Activated naive CD4-positive, alpha-beta T cell treated with anti-CD3 and anti-CD28 coated beads for 36 hours (primary cell): Measurements from ENCODE around the gene KAT6B. TPM values are rescaled to one million over a fixed set of nuclear protein-coding genes. Genes with fewer than 3 reads are reported as not detected.
"Not testable (repeated sequence)": the region's sequence is repeated elsewhere in the genome, so short reads cannot be mapped to it uniquely, and the experiment has no call there.

Source experiments
- CTCF ChIA-PET: fragments of 350-600 bp; sonication (Branson Sonifier 250); formaldehyde crosslinking; loops from one replicate; lab custom pipeline; 2021; ENCODE audit warnings: antibody characterized with exemption; lab: Charles Lee
- DNase-seq: peaks from one replicate; pipeline ENCODE4 v3.0.0-alpha.2; 2020
- H3K27ac Mint-ChIP-seq: one replicate; pipeline ENCODE4 v1.8.0; 2021; ENCODE audit warnings: mild to moderate bottlenecking, mixed read lengths
- H3K27me3 Mint-ChIP-seq: one replicate; pipeline ENCODE4 v1.8.0; 2021; ENCODE audit warnings: low read depth, mixed read lengths
- H3K36me3 Mint-ChIP-seq: one replicate; pipeline ENCODE4 v1.8.0; 2021; ENCODE audit warnings: low read depth, mixed read lengths
- H3K4me1 Mint-ChIP-seq: one replicate; pipeline ENCODE4 v1.8.0; 2021; ENCODE audit warnings: low read depth, mixed read lengths
- H3K4me3 Mint-ChIP-seq: one replicate; pipeline ENCODE4 v1.8.0; 2021; ENCODE audit warnings: mild to moderate bottlenecking, moderate library complexity, mixed read lengths
- H3K9me3 Mint-ChIP-seq: one replicate; pipeline ENCODE4 v1.8.0; 2021; ENCODE audit warnings: mixed read lengths
- intact Hi-C: fragments of 100-400 bp; cut with micrococcal nuclease; formaldehyde crosslinking; loops from one replicate; pipeline ENCODE4 v1.15.1; 2023
- total RNA-seq, 2 experiments: library from RNA; stranded (reverse); gene quantifications; one replicate each; pipeline ENCODE4 v1.2.3, GENCODE V29; 2021

Gene KAT6B
- total RNA-seq, 2 experiments from 2014 or later: 17.3 to 17.9 TPM

- Mint-ChIP-seq H3K9me3 (no peaks in the 10 kb centered on the region), H3K36me3 (no peaks in the 10 kb centered on the region), H3K4me3 (no peak overlapping the region), H3K27me3 (peaks cover 5% of the 10 kb centered on the region), H3K27ac (peak overlapping the region; percentile 44), H3K4me1 (peaks cover 58% of the 10 kb centered on the region)
- intact Hi-C loops: loop anchor here (5.0 kb wide), 2 partner anchors 57 to 538 kb away; a partner anchor contains a TSS
- CTCF ChIA-PET: no interaction called here
- no peak for DNase-seq
These were observed 214.2 kb downstream of the KAT6B start for GRCh38 chr10:75040576-75040975.

GRCh38 chr10:75042292-75042974 lies 216.0 kb downstream of the KAT6B start:
- CTCF ChIA-PET: interaction anchor here (0.6 to 2.0 kb wide), 4 partner anchors 8 to 194 kb away, joined by 3 to 4 read pairs (median 4); no protein-coding TSS in a partner anchor
- Mint-ChIP-seq H3K36me3 (no peaks in the 10 kb centered on the region), H3K27ac (peak overlapping the region; percentile 87), H3K4me1 (peaks cover 45% of the 10 kb centered on the region), H3K27me3 (peaks cover 7% of the 10 kb centered on the region), H3K9me3 (no peaks in the 10 kb centered on the region), H3K4me3 (peak overlapping the region; percentile 20)
- intact Hi-C loops: loop anchor here (1.0 to 5.0 kb wide), 10 partner anchors 8 to 540 kb away; partner anchors contain the start of genes COMTD1, KAT6B and SAMD8
- peak; percentile 30 for DNase-seq

GRCh38 chr10:75043256-75044131 lies 217.1 kb downstream of the KAT6B start:
- Mint-ChIP-seq H3K9me3 (no peaks in the 10 kb centered on the region), H3K27me3 (peaks cover 7% of the 10 kb centered on the region), H3K36me3 (no peaks in the 10 kb centered on the region), H3K4me3 (peak overlapping the region; percentile 56), H3K27ac (peak overlapping the region; percentile 87), H3K4me1 (peaks cover 34% of the 10 kb centered on the region)
- intact Hi-C loops: loop anchor here (2.0 to 5.0 kb wide), 5 partner anchors 54 to 541 kb away; partner anchors contain the start of genes COMTD1 and SAMD8
- DNase-seq: peak; percentile 63
- CTCF ChIA-PET: interaction anchor here (0.6 to 2.0 kb wide), 2 partner anchors 9 to 17 kb away, joined by 3 to 4 read pairs; no protein-coding TSS in a partner anchor

GRCh38 chr10:75048669-75049098 lies 222.3 kb downstream of the KAT6B start:
- DNase-seq: no peak
- H3K4me1 Mint-ChIP-seq: peaks cover 19% of the 10 kb centered on the region
- no peaks in the 10 kb centered on the region for H3K9me3 Mint-ChIP-seq
- H3K27me3 Mint-ChIP-seq: peaks cover 7% of the 10 kb centered on the region
- CTCF ChIA-PET: no interaction called here
- no peaks in the 10 kb centered on the region for H3K36me3 Mint-ChIP-seq
- H3K4me3 Mint-ChIP-seq: no peak overlapping the region
- H3K27ac Mint-ChIP-seq: peak overlapping the region; percentile 64
- intact Hi-C loops: no loop called here

- intact Hi-C loops: no loop called here
- Mint-ChIP-seq H3K9me3 (no peaks in the 10 kb centered on the region), H3K36me3 (no peaks in the 10 kb centered on the region), H3K27me3 (peaks cover 4% of the 10 kb centered on the region), H3K4me1 (peaks cover 10% of the 10 kb centered on the region), H3K27ac (peak overlapping the region; percentile 64), H3K4me3 (no peak overlapping the region)
- DNase-seq: no peak
- CTCF ChIA-PET: interaction anchor here (0.6 kb wide), 1 partner anchor 153 kb away, joined by 3 read pairs; no protein-coding TSS in a partner anchor
These were observed 223.1 kb downstream of the KAT6B start for GRCh38 chr10:75049316-75050148.

GRCh38 chr10:75050149-75050919 lies 223.9 kb downstream of the KAT6B start:
- DNase-seq: no peak
- peaks cover 8% of the 10 kb centered on the region for H3K4me1 Mint-ChIP-seq
- peaks cover 2% of the 10 kb centered on the region for H3K27me3 Mint-ChIP-seq
- H3K4me3 Mint-ChIP-seq: no peak overlapping the region
- CTCF ChIA-PET: interaction anchor here (0.6 kb wide), 2 partner anchors 154 to 206 kb away, joined by 3 read pairs; no protein-coding TSS in a partner anchor
- intact Hi-C loops: no loop called here
- no peaks in the 10 kb centered on the region for H3K9me3 Mint-ChIP-seq
- no peak overlapping the region for H3K27ac Mint-ChIP-seq
- H3K36me3 Mint-ChIP-seq: no peaks in the 10 kb centered on the region

GRCh38 chr10:75051308-75051707 lies 224.9 kb downstream of the KAT6B start:
- Mint-ChIP-seq H3K27me3 (no peaks in the 10 kb centered on the region), H3K4me1 (peaks cover 8% of the 10 kb centered on the region), H3K9me3 (no peaks in the 10 kb centered on the region), H3K36me3 (no peaks in the 10 kb centered on the region), H3K27ac (no peak overlapping the region), H3K4me3 (no peak overlapping the region)
- no peak for DNase-seq
- CTCF ChIA-PET: interaction anchor here (0.6 to 0.8 kb wide), 2 partner anchors 33 to 205 kb away, joined by 3 read pairs; no protein-coding TSS in a partner anchor
- intact Hi-C loops: no loop called here

GRCh38 chr10:75055896-75056406 lies 229.6 kb downstream of the KAT6B start:
- intact Hi-C loops, DNase-seq: not testable (repeated sequence)

GRCh38 chr10:75057680-75058079 lies 231.3 kb downstream of the KAT6B start:
- intact Hi-C loops: no loop called here
- H3K27me3 Mint-ChIP-seq: no peaks in the 10 kb centered on the region
- no peaks in the 10 kb centered on the region for H3K36me3 Mint-ChIP-seq
- H3K9me3 Mint-ChIP-seq: no peaks in the 10 kb centered on the region
- H3K4me3 Mint-ChIP-seq: no peak overlapping the region
- no peak overlapping the region for H3K27ac Mint-ChIP-seq
- CTCF ChIA-PET: no interaction called here
- no peak for DNase-seq
- H3K4me1 Mint-ChIP-seq: no peaks in the 10 kb centered on the region

More at GRCh38 chr10:75055896-75056406, 229.6 kb downstream of the KAT6B start:
- H3K9me3 Mint-ChIP-seq, H3K4me1 Mint-ChIP-seq, H3K36me3 Mint-ChIP-seq, H3K27me3 Mint-ChIP-seq, H3K27ac Mint-ChIP-seq, H3K4me3 Mint-ChIP-seq, CTCF ChIA-PET: not testable (repeated sequence)

- Mint-ChIP-seq H3K36me3 (no peaks in the 10 kb centered on the region), H3K27ac (no peak overlapping the region), H3K4me3 (no peak overlapping the region), H3K4me1 (no peaks in the 10 kb centered on the region), H3K9me3 (no peaks in the 10 kb centered on the region), H3K27me3 (no peaks in the 10 kb centered on the region)
- CTCF ChIA-PET: no interaction called here
- intact Hi-C loops: no loop called here
- no peak for DNase-seq
These were observed 231.8 kb downstream of the KAT6B start for GRCh38 chr10:75058161-75058560.
